ENCODE results near the gene ATP8A2. TPM values are rescaled to one million over a fixed set of nuclear protein-coding genes. Genes with fewer than 3 reads are reported as not detected.

The ATP8A2 gene
- total RNA-seq, 2 donors from 2014 or later: 0.23 to 6.1 TPM

DNA sequence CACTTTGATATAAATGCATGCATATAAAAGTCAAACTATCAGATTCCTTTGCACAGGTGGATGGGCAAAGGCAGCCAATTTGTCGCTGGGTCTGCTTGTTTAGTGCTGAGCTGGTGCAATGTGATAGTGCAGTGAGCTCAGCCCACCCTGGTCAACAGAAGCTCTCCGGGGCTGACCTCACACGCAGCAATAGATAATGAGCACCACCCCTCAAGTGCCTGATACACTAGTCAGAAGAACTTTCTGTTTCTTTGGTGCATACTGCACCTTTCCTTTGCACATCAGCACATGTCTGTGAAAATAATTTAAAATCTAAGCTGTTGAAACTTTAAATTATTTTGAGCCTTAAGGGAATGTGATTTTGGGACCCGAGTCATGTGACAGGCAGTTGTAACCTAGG lies 20.2 kb downstream of the ATP8A2 start:
- TF ChIP-seq POLR2AphosphoS5 (IDR thresholded peaks at IDR 0.05) (no peak), POLR2A (IDR thresholded peaks at IDR 0.05) (no peak), CTCF (IDR thresholded peaks at IDR 0.05) (no peak)
- H3K27ac ChIP-seq: no peak overlapping the region
- H3K9me3 ChIP-seq: no peaks in the 10 kb centered on the region
- H3K36me3 ChIP-seq: no peaks in the 10 kb centered on the region
- WGBS: 33% methylated on average over 4 of the region's 4 CpGs
- H3K27me3 ChIP-seq (replicated peaks; ENCODE audit: insufficient read depth): no peaks in the 10 kb centered on the region
- DNase-seq (ENCODE audit: low spot score): no peak
- no peaks in the 10 kb centered on the region for H3K4me1 ChIP-seq (replicated peaks)
- H3K4me3 ChIP-seq: no peak overlapping the region
- intact Hi-C loops (cut with DNase I): no loop called here

DNA sequence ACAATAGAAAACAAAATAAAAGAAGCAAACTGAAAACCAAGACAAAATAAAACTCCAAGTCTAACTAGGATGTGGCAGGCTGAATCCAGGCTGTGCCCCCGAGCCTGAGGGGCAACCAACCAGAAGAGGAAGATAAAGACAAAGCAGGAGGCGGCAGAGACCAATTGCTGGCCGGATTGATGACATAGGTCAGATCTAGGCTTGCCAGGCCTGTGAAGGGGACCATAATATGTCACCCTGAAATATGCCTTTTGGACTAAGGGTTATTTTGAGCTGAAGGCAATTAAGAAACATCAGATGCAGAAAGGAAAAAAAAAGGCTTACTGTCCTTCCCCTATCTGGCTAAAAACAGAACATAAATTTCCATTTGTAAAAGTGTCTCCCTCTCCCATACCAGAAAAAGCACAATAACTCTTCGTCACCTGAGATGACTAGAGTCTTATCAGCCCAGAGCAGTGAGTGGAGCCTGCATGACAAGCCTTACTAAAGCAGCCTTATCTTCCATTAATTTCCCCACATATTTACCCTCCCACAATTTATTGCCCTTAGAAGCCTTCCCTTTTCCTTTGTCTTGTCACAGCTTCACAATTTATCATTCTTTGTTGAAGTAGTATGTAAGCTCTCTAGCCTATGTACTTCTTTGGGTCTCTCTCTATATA lies 22.8 kb downstream of the ATP8A2 start:
- Histone ChIP-seq H3K9me3 (no peaks in the 10 kb centered on the region), H3K36me3 (no peaks in the 10 kb centered on the region), H3K4me3 (no peak overlapping the region), H3K27me3 (replicated peaks; ENCODE audit: insufficient read depth) (no peaks in the 10 kb centered on the region), H3K27ac (no peak overlapping the region), H3K4me1 (replicated peaks) (no peaks in the 10 kb centered on the region)
- no peak for DNase-seq (ENCODE audit: low spot score)
- intact Hi-C loops (cut with DNase I): no loop called here
- TF ChIP-seq POLR2AphosphoS5 (IDR thresholded peaks at IDR 0.05) (no peak), CTCF (IDR thresholded peaks at IDR 0.05) (no peak), POLR2A (IDR thresholded peaks at IDR 0.05) (no peak)
- 60% methylated on average over 4 of the region's 4 CpGs for WGBS

DNA sequence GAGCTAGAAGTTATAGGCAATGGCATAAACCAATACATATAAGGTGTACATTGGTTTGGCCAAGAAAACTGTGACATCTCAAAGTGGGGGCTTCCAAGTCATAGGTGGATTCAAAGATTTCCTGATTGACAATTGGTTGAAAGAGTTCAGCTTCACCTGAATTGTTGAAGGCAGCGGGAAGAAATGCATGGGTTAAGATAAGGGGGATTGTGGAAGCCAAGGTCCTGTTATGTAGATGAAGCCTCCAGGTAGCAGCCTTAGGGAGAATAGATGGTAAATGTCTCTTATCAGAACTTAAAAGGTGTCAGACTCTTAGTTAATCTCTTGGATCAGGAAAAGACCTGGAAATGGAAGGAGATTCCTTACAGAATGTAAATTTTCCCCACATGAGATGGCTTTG lies 26.0 kb downstream of the ATP8A2 start:
- H3K9me3 ChIP-seq: no peaks in the 10 kb centered on the region
- H3K36me3 ChIP-seq: no peaks in the 10 kb centered on the region
- H3K4me3 ChIP-seq: no peak overlapping the region
- no peak overlapping the region for H3K27ac ChIP-seq
- DNase-seq (ENCODE audit: low spot score): no peak
- intact Hi-C loops (cut with DNase I): no loop called here
- H3K4me1 ChIP-seq (replicated peaks): no peaks in the 10 kb centered on the region
- WGBS: 80% methylated on average over 1 of the region's 1 CpG
- H3K27me3 ChIP-seq (replicated peaks; ENCODE audit: insufficient read depth): no peaks in the 10 kb centered on the region
- TF ChIP-seq POLR2AphosphoS5 (IDR thresholded peaks at IDR 0.05): no peak
- TF ChIP-seq CTCF (IDR thresholded peaks at IDR 0.05): no peak
- no peak for TF ChIP-seq POLR2A (IDR thresholded peaks at IDR 0.05)

GRCh38 chr13:25400925-25401324 lies 29.2 kb downstream of the ATP8A2 start:
- TF ChIP-seq CTCF (IDR thresholded peaks at IDR 0.05) (no peak), POLR2AphosphoS5 (IDR thresholded peaks at IDR 0.05) (no peak), POLR2A (IDR thresholded peaks at IDR 0.05) (no peak)
- 51% methylated on average over 6 of the region's 6 CpGs for WGBS
- Histone ChIP-seq H3K27me3 (replicated peaks; ENCODE audit: insufficient read depth) (no peaks in the 10 kb centered on the region), H3K4me1 (replicated peaks) (no peaks in the 10 kb centered on the region), H3K36me3 (no peaks in the 10 kb centered on the region), H3K4me3 (no peak overlapping the region), H3K27ac (no peak overlapping the region), H3K9me3 (no peaks in the 10 kb centered on the region)
- DNase-seq (ENCODE audit: low spot score): no peak
- intact Hi-C loops (cut with DNase I): no loop called here

DNA sequence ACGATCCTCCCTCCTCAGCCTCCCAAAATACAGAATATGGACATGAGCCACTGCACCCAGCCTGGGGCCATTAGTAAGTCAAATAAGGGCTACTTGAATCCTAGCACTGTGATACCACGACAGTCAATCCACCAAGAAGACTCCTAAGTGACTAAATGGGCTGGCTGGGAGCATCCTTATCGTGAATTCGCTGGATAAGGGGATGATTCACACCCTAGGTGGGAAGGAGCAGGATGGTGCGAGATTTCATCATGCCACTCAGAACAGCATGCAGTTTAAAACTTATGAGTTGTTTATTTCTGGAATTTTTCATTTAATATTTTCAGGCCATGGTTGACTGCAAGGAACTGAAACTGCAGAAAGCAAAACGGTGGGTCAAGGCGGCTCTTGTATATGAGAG lies 30.2 kb downstream of the ATP8A2 start:
- 87% methylated on average over 7 of the region's 7 CpGs for WGBS
- H3K36me3 ChIP-seq: no peaks in the 10 kb centered on the region
- TF ChIP-seq POLR2A (IDR thresholded peaks at IDR 0.05) (no peak), POLR2AphosphoS5 (IDR thresholded peaks at IDR 0.05) (no peak)
- no peaks in the 10 kb centered on the region for H3K4me1 ChIP-seq (replicated peaks)
- H3K27ac ChIP-seq: no peak overlapping the region
- H3K4me3 ChIP-seq: no peak overlapping the region
- DNase-seq (ENCODE audit: low spot score): no peak
- H3K9me3 ChIP-seq: no peaks in the 10 kb centered on the region
- intact Hi-C loops (cut with DNase I): no loop called here
- no peaks in the 10 kb centered on the region for H3K27me3 ChIP-seq (replicated peaks; ENCODE audit: insufficient read depth)
